ENCODE data around the gene C16orf54.
"Not testable (repeated sequence)": the region's sequence is repeated elsewhere in the genome, so short reads cannot be mapped to it uniquely, and the experiment has no call there.

Gene C16orf54

GRCh38 chr16:29743827-29744531 is 1.8 kb downstream of the C16orf54 start:
- TF ChIP-seq CTCF (IDR thresholded peaks at IDR 0.05; ENCODE audit: low read depth, low read length): no peak
- H3K4me3 ChIP-seq (replicated peaks in 1 of 2; ENCODE audit: low read depth in 2 of 2, low read length in 2 of 2): no peak overlapping the region
- no peak for DNase-seq (ENCODE audit: low read depth in 2 of 2)

DNA sequence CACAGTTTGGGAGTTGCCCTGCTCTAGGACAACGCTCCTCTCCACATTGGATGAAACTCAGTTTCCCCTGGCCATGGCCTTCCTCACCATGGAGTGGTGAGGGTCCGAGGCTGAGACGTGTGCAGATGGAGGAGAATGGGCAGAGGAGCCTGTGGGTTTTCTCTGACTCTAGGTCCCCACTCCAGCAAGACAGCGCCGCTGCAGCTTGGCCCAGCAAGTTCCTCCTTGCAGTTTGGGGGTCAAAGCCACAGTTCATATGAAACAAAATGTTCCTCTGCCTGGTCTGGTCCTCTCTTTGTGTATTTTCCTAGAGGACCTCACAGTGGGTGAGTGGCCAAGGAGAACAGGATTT is 2.3 kb downstream of the C16orf54 start:
- H3K4me3 ChIP-seq (replicated peaks in 1 of 2; ENCODE audit: low read depth in 2 of 2, low read length in 2 of 2): no peak overlapping the region
- TF ChIP-seq CTCF (IDR thresholded peaks at IDR 0.05; ENCODE audit: low read depth, low read length): no peak
- DNase-seq (ENCODE audit: low read depth in 2 of 2): no peak

DNA sequence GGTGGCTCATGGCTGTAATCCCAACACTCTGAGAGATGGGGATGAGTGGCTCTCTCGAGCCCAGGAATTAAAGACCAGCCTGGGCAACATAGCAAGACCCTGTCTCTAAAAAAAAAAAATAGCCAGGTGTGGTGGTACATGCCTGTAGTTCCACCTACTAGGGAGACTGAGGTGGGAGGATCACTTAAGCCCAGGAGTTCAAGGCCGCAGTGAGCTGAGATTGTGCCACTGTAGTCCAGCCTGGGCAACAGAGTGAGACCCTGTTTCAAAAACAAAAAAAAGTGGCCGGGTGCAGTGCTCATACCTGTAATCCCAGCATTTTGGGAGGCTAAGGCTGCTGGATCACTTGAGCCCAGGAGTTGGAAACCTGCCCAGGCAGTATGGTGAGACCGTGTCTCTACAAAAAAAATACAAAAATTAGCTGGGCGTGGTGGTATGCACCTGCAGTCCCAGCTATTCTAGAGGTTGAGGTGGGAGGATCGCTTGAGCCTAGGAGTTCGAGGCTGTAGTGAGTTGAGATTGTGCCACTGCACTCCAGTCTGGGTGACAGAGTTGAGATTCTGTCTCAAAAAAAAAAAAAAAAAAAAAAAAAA is 3.0 kb downstream of the C16orf54 start:
- H3K4me3 ChIP-seq (replicated peaks in 1 of 2; ENCODE audit: low read depth in 2 of 2, low read length in 2 of 2): no peak overlapping the region
- no peak for TF ChIP-seq CTCF (IDR thresholded peaks at IDR 0.05; ENCODE audit: low read depth, low read length)
- no peak for DNase-seq (ENCODE audit: low read depth in 2 of 2)

DNA sequence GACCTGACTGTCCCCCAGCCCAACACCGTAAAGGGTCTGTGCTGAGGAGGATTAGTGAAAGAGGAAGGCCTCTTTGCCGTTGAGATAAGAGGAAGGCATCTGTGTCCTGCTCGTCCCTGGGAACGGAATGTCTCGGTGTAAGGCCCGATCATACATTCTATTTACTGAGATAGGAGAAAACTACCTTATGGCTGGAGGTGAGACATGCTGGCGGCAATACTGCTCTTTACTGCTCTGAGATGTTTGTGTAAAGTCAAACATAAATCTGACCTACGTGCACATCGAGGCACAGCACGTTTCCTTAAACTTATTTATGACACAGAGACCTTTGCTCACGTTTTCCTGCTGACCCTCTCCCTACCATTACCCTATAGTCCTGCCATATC is 5.2 kb downstream of the C16orf54 start:
- DNase-seq (ENCODE audit: low read depth in 2 of 2); H3K4me3 ChIP-seq (replicated peaks in 1 of 2; ENCODE audit: low read depth in 2 of 2, low read length in 2 of 2): not testable (repeated sequence)

GRCh38 chr16:29739927-29740629 is 5.7 kb downstream of the C16orf54 start:
- DNase-seq (ENCODE audit: low read depth in 2 of 2): not testable (repeated sequence)

DNA sequence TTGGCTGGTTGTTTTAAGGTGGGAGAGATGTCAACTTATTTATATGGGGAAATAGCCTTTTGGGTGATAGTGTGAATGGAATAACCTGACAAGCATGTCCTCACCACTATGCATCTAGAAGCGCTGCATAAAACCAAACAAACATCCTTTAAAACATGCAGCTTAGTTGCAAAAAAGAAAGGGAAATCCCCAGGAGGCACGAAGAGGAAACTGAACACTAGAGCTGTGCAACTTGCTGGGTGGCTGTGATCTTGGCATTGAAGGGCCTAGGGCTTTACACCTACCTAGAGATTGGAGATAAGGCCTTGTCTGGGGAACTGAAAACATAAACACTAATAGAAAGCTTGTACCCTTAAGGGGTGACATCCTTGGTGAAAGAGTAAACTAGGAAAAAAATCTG is 7.3 kb downstream of the C16orf54 start:
- no peak for DNase-seq (ENCODE audit: low read depth in 2 of 2)
- no peak for TF ChIP-seq CTCF (IDR thresholded peaks at IDR 0.05; ENCODE audit: low read depth, low read length)
- H3K4me3 ChIP-seq (replicated peaks in 1 of 2; ENCODE audit: low read depth in 2 of 2, low read length in 2 of 2): no peak overlapping the region

More at GRCh38 chr16:29739927-29740629, 5.7 kb downstream of the C16orf54 start:
- not testable (repeated sequence) for H3K4me3 ChIP-seq (replicated peaks in 1 of 2; ENCODE audit: low read depth in 2 of 2, low read length in 2 of 2)

DNA sequence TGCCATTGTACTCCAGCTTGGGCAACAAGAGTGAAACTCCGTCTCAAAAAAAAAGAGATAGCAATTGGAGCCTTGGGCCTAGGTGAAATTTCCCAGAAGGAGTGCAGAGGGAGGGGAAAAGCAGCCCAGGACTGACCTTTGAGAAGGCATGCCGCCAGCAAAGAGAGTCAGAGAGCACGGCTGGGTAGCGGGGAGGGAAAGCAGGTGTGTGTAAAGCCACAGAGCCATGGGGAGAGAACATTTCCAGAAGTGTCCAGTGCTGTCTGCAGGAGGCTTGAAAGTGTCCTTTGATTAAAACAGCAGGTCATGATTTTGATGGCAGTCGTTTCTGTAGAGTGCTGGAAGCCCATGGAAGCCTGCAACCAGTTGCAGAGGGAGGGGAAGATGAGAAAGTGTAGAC is 8.1 kb downstream of the C16orf54 start:
- no peak overlapping the region for H3K4me3 ChIP-seq (replicated peaks in 1 of 2; ENCODE audit: low read depth in 2 of 2, low read length in 2 of 2)
- no peak for DNase-seq (ENCODE audit: low read depth in 2 of 2)
- TF ChIP-seq CTCF (IDR thresholded peaks at IDR 0.05; ENCODE audit: low read depth, low read length): no peak

All from cardiac fibroblast (primary cell).